Common myeloid progenitor, CD34-positive (primary cell): ENCODE data around the gene MAGI2.

Experiments
- CTCF ChIA-PET: fragments of 350-600 bp; sonication (Branson Sonifier 250); formaldehyde crosslinking; loops from one replicate; lab custom pipeline; 2021; ENCODE audit warnings: antibody characterized with exemption; lab: Charles Lee
- POLR2A ChIA-PET: fragments of 350-600 bp; sonication (Branson Sonifier 250); formaldehyde crosslinking; loops from one replicate; lab custom pipeline; 2021; ENCODE audit warnings: antibody characterized with exemption; lab: Charles Lee
- DNase-seq, 3 donors: peaks; one replicate each; pipeline versions ENCODE4 v3.0.0 to v3.0.0-alpha.2; 2013
- H3K27ac ChIP-seq, 2 experiments: 1 replicate in 1 of 2; 2 replicates in 1 of 2; pipeline ENCODE4 v1.7.0; 2013; ENCODE audit warnings: inconsistent platforms in 2 of 2, low read length in 2 of 2, mild to moderate bottlenecking in 2 of 2, low read depth in 1 of 2, moderate library complexity in 1 of 2; ENCODE audit not compliant: severe bottlenecking in 2 of 2, insufficient read depth in 1 of 2, poor library complexity in 1 of 2
- H3K27me3 ChIP-seq, 5 experiments: replicated peaks in 2 of 5; 1 replicate in 3 of 5; 2 replicates in 2 of 5; pipeline versions ENCODE4 v1.6.1 to v1.7.0; 2013; ENCODE audit warnings: low read length in 4 of 5, mild to moderate bottlenecking in 2 of 5, moderate library complexity in 2 of 5, inconsistent platforms in 1 of 5; ENCODE audit not compliant: insufficient read depth in 5 of 5, control insufficient read depth in 4 of 5
- H3K36me3 ChIP-seq, 4 experiments: 1 replicate in 2 of 4; 2 replicates in 2 of 4; pipeline versions ENCODE4 v1.6.1 to v1.7.0; 2013; ENCODE audit warnings: low read length in 3 of 4, control low read depth in 1 of 4, mild to moderate bottlenecking in 1 of 4; ENCODE audit not compliant: control insufficient read depth in 4 of 4, insufficient read depth in 4 of 4
- H3K4me1 ChIP-seq, 4 experiments: 1 replicate in 3 of 4; 2 replicates in 1 of 4; pipeline versions ENCODE4 v1.6.1 to v1.7.1; 2013; ENCODE audit warnings: low read length in 3 of 4, mild to moderate bottlenecking in 3 of 4, control low read depth in 1 of 4, inconsistent platforms in 1 of 4, moderate library complexity in 1 of 4; ENCODE audit not compliant: control insufficient read depth in 4 of 4, insufficient read depth in 4 of 4; ENCODE audit errors: control extremely low read depth in 1 of 4
- H3K4me3 ChIP-seq, 7 experiments: 1 replicate in 4 of 7; 2 replicates in 3 of 7; pipeline versions ENCODE4 v1.5.1 to v1.7.0; 2013; ENCODE audit warnings: mild to moderate bottlenecking in 7 of 7, low read length in 6 of 7, moderate library complexity in 6 of 7, inconsistent platforms in 2 of 7, low read depth in 2 of 7, control low read depth in 1 of 7; ENCODE audit not compliant: insufficient read depth in 4 of 7, control insufficient read depth in 1 of 7; ENCODE audit errors: extremely low read depth in 1 of 7
- H3K9me3 ChIP-seq, 5 experiments: 1 replicate in 4 of 5; 2 replicates in 1 of 5; pipeline versions ENCODE4 v1.6.1 to v1.7.1; 2013; ENCODE audit warnings: low read length in 4 of 5, mild to moderate bottlenecking in 2 of 5, inconsistent platforms in 1 of 5, low read depth in 1 of 5, moderate library complexity in 1 of 5; ENCODE audit not compliant: control insufficient read depth in 4 of 5, insufficient read depth in 2 of 5; ENCODE audit errors: control extremely low read depth in 1 of 5
- WGBS: methylation state at CpG from one replicate; pipeline ENCODE4 v1.1.5; 2013; ENCODE audit not compliant: insufficient coverage; 5-methylcytosine and 5-hydroxymethylcytosine counted together

Gene MAGI2

GRCh38 chr7:79290841-79291497 lies 162.5 kb downstream of the MAGI2 start:
- no CpG with 5 or more reads among the region's 4 CpGs for WGBS
- POLR2A ChIA-PET: no interaction called here

DNA sequence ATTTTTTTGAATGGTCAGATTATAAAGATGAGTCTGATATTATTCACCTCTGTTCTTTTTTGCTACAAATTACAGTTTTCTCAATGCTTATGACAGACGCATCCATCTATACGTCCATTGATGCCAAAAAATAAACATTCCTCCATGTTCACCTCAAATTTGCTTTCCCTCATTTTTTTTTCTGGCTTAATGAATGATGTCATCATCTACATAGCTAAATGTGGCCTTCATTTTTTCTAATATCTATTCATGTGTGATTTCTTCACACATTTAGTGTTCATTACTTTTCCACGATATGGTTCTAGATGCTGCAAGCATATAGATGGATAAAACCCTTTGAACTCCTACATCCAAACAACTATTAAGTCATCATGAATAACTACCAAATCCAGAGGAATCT lies 163.1 kb downstream of the MAGI2 start:
- Histone ChIP-seq H3K27ac (no peak overlapping the region), H3K4me3 (no peak overlapping the region), H3K9me3 (no peaks in the 10 kb centered on the region), H3K27me3 (no peaks in the 10 kb centered on the region), H3K36me3 (no peaks in the 10 kb centered on the region), H3K4me1 (no peaks in the 10 kb centered on the region)
- WGBS: no CpG with 5 or more reads among the region's 3 CpGs
- CTCF ChIA-PET: no interaction called here
- POLR2A ChIA-PET: no interaction called here
- no peak for DNase-seq

More at GRCh38 chr7:79290841-79291497, 162.5 kb downstream of the MAGI2 start:
- Histone ChIP-seq H3K27ac (no peak overlapping the region), H3K27me3 (no peaks in the 10 kb centered on the region), H3K36me3 (no peaks in the 10 kb centered on the region), H3K4me3 (no peak overlapping the region), H3K4me1 (no peaks in the 10 kb centered on the region), H3K9me3 (no peaks in the 10 kb centered on the region)
- CTCF ChIA-PET: no interaction called here
- DNase-seq: no peak

DNA sequence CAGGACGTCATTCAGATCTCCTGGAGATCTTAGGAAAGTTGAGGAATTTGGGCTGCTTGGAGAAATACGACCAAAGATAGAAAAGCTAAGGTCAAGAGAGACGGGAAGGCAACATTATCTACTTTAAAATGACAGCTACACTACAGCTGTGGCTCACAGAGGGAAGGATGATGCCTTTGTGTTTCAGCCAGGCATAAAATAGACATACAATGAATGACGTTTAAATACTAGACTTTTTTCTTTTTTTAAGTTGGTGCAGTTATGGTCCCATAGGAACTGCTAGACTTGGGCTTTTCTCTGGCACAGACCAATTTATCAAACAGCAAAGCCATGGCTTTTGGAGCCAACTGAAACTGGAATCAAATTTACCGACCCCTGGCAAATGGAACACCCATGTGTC lies 164.8 kb downstream of the MAGI2 start:
- no peaks in the 10 kb centered on the region for H3K9me3 ChIP-seq
- H3K27me3 ChIP-seq: no peaks in the 10 kb centered on the region
- no peaks in the 10 kb centered on the region for H3K36me3 ChIP-seq
- H3K4me1 ChIP-seq: no peaks in the 10 kb centered on the region
- H3K4me3 ChIP-seq: no peak overlapping the region
- no peak overlapping the region for H3K27ac ChIP-seq
- no peak for DNase-seq
- ChIA-PET POLR2A (no interaction called here), CTCF (interaction anchor here (0.9 kb wide), 1 partner anchor 15 kb away, joined by 3 read pairs; no protein-coding TSS in a partner anchor)
- WGBS: 94% methylated on average over 3 of the region's 5 CpGs

GRCh38 chr7:79287981-79288380 lies 165.5 kb downstream of the MAGI2 start:
- Histone ChIP-seq H3K27me3 (no peaks in the 10 kb centered on the region), H3K27ac (no peak overlapping the region), H3K9me3 (no peaks in the 10 kb centered on the region), H3K4me3 (no peak overlapping the region), H3K4me1 (no peaks in the 10 kb centered on the region), H3K36me3 (no peaks in the 10 kb centered on the region)
- POLR2A ChIA-PET: no interaction called here
- no peak for DNase-seq
- WGBS: no CpG with 5 or more reads among the region's 1 CpG
- CTCF ChIA-PET: interaction anchor here (0.9 kb wide), 1 partner anchor 16 kb away, joined by 3 read pairs; no protein-coding TSS in a partner anchor

DNA sequence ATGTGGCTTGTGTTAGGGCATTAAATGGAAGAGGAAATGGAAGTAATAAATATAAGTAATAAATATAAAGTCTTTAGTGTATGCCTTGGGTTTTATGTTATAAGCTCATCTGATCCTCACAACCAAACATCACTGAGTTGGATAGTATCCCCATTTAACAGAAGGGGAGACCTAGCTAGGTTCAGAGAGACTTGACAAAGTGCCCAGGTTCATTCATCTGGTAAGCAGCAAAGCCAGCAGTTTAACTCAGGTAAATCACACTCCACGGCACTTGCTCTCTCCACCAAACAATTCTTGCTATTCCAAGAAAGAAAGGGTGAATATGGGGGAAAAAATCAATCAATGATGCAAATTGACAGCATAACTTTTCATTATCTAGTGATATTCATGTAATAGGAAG lies 167.3 kb downstream of the MAGI2 start:
- CTCF ChIA-PET: interaction anchor here (0.8 to 1.5 kb wide), 2 partner anchors 11 to 12 kb away, joined by 3 read pairs; no protein-coding TSS in a partner anchor
- WGBS: no CpG with 5 or more reads among the region's 1 CpG
- no peaks in the 10 kb centered on the region for H3K27me3 ChIP-seq
- no peaks in the 10 kb centered on the region for H3K36me3 ChIP-seq
- H3K27ac ChIP-seq: no peak overlapping the region
- H3K9me3 ChIP-seq: no peaks in the 10 kb centered on the region
- H3K4me3 ChIP-seq: no peak overlapping the region
- POLR2A ChIA-PET: no interaction called here
- no peak for DNase-seq
- H3K4me1 ChIP-seq: peaks cover 0 to 3% (median 0%) of the 10 kb centered on the region in 4 experiments

DNA sequence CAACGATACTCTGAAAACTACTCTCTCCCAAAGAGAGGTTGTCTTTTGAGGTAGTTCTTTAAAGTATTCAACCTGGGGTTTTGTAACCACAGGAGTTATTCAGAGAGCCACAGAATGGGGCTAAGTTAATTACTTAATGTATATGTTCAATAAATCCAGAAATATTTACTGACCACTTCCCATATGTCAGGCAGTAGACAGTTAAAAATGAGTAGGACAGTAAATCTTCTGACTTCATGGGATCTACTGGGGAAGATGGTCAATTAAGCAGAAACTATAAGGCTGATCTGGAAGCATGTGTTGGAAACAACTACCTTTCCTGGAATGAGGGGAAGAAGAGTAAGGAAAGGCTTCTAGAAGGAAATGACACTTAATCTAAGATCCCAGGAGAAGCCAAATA lies 167.7 kb downstream of the MAGI2 start:
- Histone ChIP-seq H3K4me3 (no peak overlapping the region), H3K4me1 (peaks cover 0 to 3% (median 0%) of the 10 kb centered on the region in 4 experiments), H3K27ac (no peak overlapping the region), H3K9me3 (no peaks in the 10 kb centered on the region), H3K36me3 (no peaks in the 10 kb centered on the region), H3K27me3 (no peaks in the 10 kb centered on the region)
- DNase-seq: peak in 1 of 3 donors; percentile 8
- WGBS: no CpG with 5 or more reads among the region's 1 CpG
- CTCF ChIA-PET: interaction anchor here (1.5 kb wide), 1 partner anchor 13 kb away, joined by 3 read pairs; no protein-coding TSS in a partner anchor
- POLR2A ChIA-PET: no interaction called here

DNA sequence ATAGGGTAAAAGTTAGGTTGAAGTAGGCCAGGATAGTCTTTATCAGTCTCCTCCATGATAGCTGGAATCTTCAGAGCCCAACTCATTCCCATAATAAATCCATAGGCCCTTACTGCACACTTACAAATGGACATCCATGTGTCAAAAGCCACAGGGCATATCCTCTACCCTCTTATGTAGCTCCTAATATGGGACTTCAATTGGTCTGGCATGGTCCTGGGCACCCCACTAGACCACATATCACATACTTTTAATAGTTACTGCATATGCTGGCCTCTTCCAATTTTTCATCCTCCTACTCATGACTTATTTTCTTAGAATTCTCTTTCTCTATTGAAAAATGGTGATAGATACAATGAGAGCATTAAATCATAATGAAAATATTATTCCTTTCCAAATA lies 169.3 kb downstream of the MAGI2 start:
- POLR2A ChIA-PET: no interaction called here

More for the DNA sequence above, 169.3 kb downstream of the MAGI2 start:
- H3K4me1 ChIP-seq: peaks cover 0 to 3% (median 0%) of the 10 kb centered on the region in 4 experiments
- H3K9me3 ChIP-seq: no peaks in the 10 kb centered on the region
- H3K36me3 ChIP-seq: no peaks in the 10 kb centered on the region
- no peak for DNase-seq
- CTCF ChIA-PET: interaction anchor here (1.0 kb wide), 1 partner anchor 14 kb away, joined by 3 read pairs; no protein-coding TSS in a partner anchor
- no peak overlapping the region for H3K27ac ChIP-seq
- H3K4me3 ChIP-seq: no peak overlapping the region
- H3K27me3 ChIP-seq: no peaks in the 10 kb centered on the region
